Stimulated activated CD4-positive, alpha-beta T cell treated with anti-CD3 and anti-CD28 coated beads, Interleukin-15, amount 100 ng/mL, for 48 hours (primary cell): ENCODE results near the gene PABPN1L.

Source experiments
- DNase-seq, 2 donors: peaks; one replicate each; pipeline ENCODE4 v3.0.0-alpha.2; 2020; ENCODE audit warnings: low read depth in 2 of 2

PABPN1L gene

GRCh38 chr16:88851616-88852015 lies 14.8 kb downstream of the PABPN1L start:
- no peak for DNase-seq

GRCh38 chr16:88850531-88851199 lies 15.8 kb downstream of the PABPN1L start:
- DNase-seq: no peak

GRCh38 chr16:88848557-88848956 lies 17.9 kb downstream of the PABPN1L start:
- DNase-seq: no peak

- DNase-seq: no peak
Observed at GRCh38 chr16:88847654-88848053, 18.8 kb downstream of the PABPN1L start.

GRCh38 chr16:88846088-88846487 lies 20.4 kb downstream of the PABPN1L start:
- DNase-seq: no peak

GRCh38 chr16:88844419-88845036 lies 21.9 kb downstream of the PABPN1L start:
- DNase-seq: no peak

- no peak for DNase-seq
Observed at GRCh38 chr16:88843256-88843655, 23.2 kb downstream of the PABPN1L start.

GRCh38 chr16:88842806-88843205 lies 23.7 kb downstream of the PABPN1L start:
- DNase-seq: no peak

- DNase-seq: no peak
Observed at GRCh38 chr16:88842308-88842756, 24.1 kb downstream of the PABPN1L start.

GRCh38 chr16:88841521-88842307 lies 24.7 kb downstream of the PABPN1L start:
- no peak for DNase-seq

GRCh38 chr16:88840600-88841215 lies 25.8 kb downstream of the PABPN1L start:
- no peak for DNase-seq

- no peak for DNase-seq
Observed at GRCh38 chr16:88839745-88840599, 26.5 kb downstream of the PABPN1L start.

- DNase-seq: no peak
Observed at GRCh38 chr16:88839026-88839529, 27.4 kb downstream of the PABPN1L start.

- no peak for DNase-seq
Observed at GRCh38 chr16:88838566-88838965, 27.9 kb downstream of the PABPN1L start.

GRCh38 chr16:88837806-88838205 lies 28.7 kb downstream of the PABPN1L start:
- DNase-seq: no peak

GRCh38 chr16:88836791-88837190 lies 29.7 kb downstream of the PABPN1L start:
- DNase-seq: no peak

- no peak for DNase-seq
Observed at GRCh38 chr16:88835818-88836217, 30.6 kb downstream of the PABPN1L start.

GRCh38 chr16:88835383-88835782 lies 31.1 kb downstream of the PABPN1L start:
- no peak for DNase-seq

GRCh38 chr16:88834670-88835069 lies 31.8 kb downstream of the PABPN1L start:
- DNase-seq: no peak

GRCh38 chr16:88833086-88833485 lies 33.4 kb downstream of the PABPN1L start:
- DNase-seq: no peak

- DNase-seq: no peak
Observed at GRCh38 chr16:88831838-88832237, 34.6 kb downstream of the PABPN1L start.
